NCI-H69 (cell line): ENCODE measurements around the gene KCNQ1.

ENCODE experiments used
- DNase-seq: peaks from one replicate; lab custom pipeline; 2025; lab: John Stamatoyannopoulos, UW

KCNQ1 gene

GRCh38 chr11:2796508-2797113 lies 351.8 kb downstream of the KCNQ1 start:
- no peak for DNase-seq

- no peak for DNase-seq
Observed at GRCh38 chr11:2797121-2797711, 352.4 kb downstream of the KCNQ1 start.

GRCh38 chr11:2797741-2798361 lies 353.0 kb downstream of the KCNQ1 start:
- no peak for DNase-seq

- no peak for DNase-seq
Observed at GRCh38 chr11:2798951-2799761, 354.3 kb downstream of the KCNQ1 start.

- peak; percentile 51 for DNase-seq
Observed at GRCh38 chr11:2799881-2800654, 355.3 kb downstream of the KCNQ1 start.

- no peak for DNase-seq
Observed at GRCh38 chr11:2800655-2801531, 356.1 kb downstream of the KCNQ1 start.

- DNase-seq = no peak
Observed at GRCh38 chr11:2801711-2802388, 357.0 kb downstream of the KCNQ1 start.

- peak; percentile 29 for DNase-seq
Observed at GRCh38 chr11:2802389-2803185, 357.8 kb downstream of the KCNQ1 start.

GRCh38 chr11:2803186-2804091 lies 358.6 kb downstream of the KCNQ1 start:
- DNase-seq = no peak

- no peak for DNase-seq
Observed at GRCh38 chr11:2804189-2804588, 359.4 kb downstream of the KCNQ1 start.

GRCh38 chr11:2804701-2805387 lies 360.0 kb downstream of the KCNQ1 start:
- DNase-seq = no peak

- no peak for DNase-seq
Observed at GRCh38 chr11:2805388-2806056, 360.7 kb downstream of the KCNQ1 start.

- peak; percentile 15 for DNase-seq
Observed at GRCh38 chr11:2806351-2807024, 361.7 kb downstream of the KCNQ1 start.

GRCh38 chr11:2807025-2807681 lies 362.3 kb downstream of the KCNQ1 start:
- peak; percentile 62 for DNase-seq

- DNase-seq = peak; percentile 71
Observed at GRCh38 chr11:2807801-2808241, 363.0 kb downstream of the KCNQ1 start.
